Activated CD8-positive, alpha-beta memory T cell treated with anti-CD3 and anti-CD28 coated beads for 4 hours (primary cell): ENCODE measurements around the gene HTR2A.

ENCODE experiments used
- DNase-seq, 2 donors: peaks; one replicate each; pipeline ENCODE4 v3.0.0-alpha.2; 2020; ENCODE audit warnings: low read depth in 2 of 2

HTR2A gene

GRCh38 chr13:46868091-46868490 lies 28.8 kb downstream of the HTR2A start:
- DNase-seq: no peak

GRCh38 chr13:46866150-46866549 lies 30.7 kb downstream of the HTR2A start:
- no peak for DNase-seq

GRCh38 chr13:46864941-46865340 lies 31.9 kb downstream of the HTR2A start:
- no peak for DNase-seq

- no peak for DNase-seq
Measured at GRCh38 chr13:46861959-46862358, 34.9 kb downstream of the HTR2A start.

- no peak for DNase-seq
Measured at GRCh38 chr13:46860722-46861121, 36.1 kb downstream of the HTR2A start.

GRCh38 chr13:46858776-46859175 lies 38.1 kb downstream of the HTR2A start:
- DNase-seq: no peak

GRCh38 chr13:46858163-46858562 lies 38.7 kb downstream of the HTR2A start:
- no peak for DNase-seq

GRCh38 chr13:46855664-46856063 lies 41.2 kb downstream of the HTR2A start:
- no peak for DNase-seq

GRCh38 chr13:46855166-46855565 lies 41.7 kb downstream of the HTR2A start:
- DNase-seq: no peak

GRCh38 chr13:46852168-46852567 lies 44.7 kb downstream of the HTR2A start:
- DNase-seq: no peak

- no peak for DNase-seq
Measured at GRCh38 chr13:46850214-46850613, 46.6 kb downstream of the HTR2A start.

GRCh38 chr13:46846726-46847125 lies 50.1 kb downstream of the HTR2A start:
- DNase-seq: no peak

- DNase-seq: no peak
Measured at GRCh38 chr13:46845146-46845545, 51.7 kb downstream of the HTR2A start.

GRCh38 chr13:46844431-46844830 lies 52.4 kb downstream of the HTR2A start:
- DNase-seq: no peak

GRCh38 chr13:46839399-46839798 lies 57.5 kb downstream of the HTR2A start:
- no peak for DNase-seq

GRCh38 chr13:46834657-46835056 lies 62.2 kb downstream of the HTR2A start:
- DNase-seq: no peak

- DNase-seq: no peak
Measured at GRCh38 chr13:46831588-46832194, 65.2 kb downstream of the HTR2A start.

GRCh38 chr13:46830405-46831005 lies 66.3 kb downstream of the HTR2A start:
- DNase-seq: no peak

GRCh38 chr13:46822551-46822950 lies 74.3 kb downstream of the HTR2A start:
- DNase-seq: no peak

GRCh38 chr13:46817838-46818476 lies 78.9 kb downstream of the HTR2A start:
- DNase-seq: no peak

- no peak for DNase-seq
Measured at GRCh38 chr13:46817095-46817494, 79.8 kb downstream of the HTR2A start.

- no peak for DNase-seq
Measured at GRCh38 chr13:46816371-46816770, 80.5 kb downstream of the HTR2A start.

- no peak for DNase-seq
Measured at GRCh38 chr13:46812301-46812797, 84.5 kb downstream of the HTR2A start.
